NOMO-1 treated with dmso at 0.1 percent for 144 hours (cell line): ENCODE measurements around the gene SLC39A11.

Experiments
- DNase-seq: peaks from one replicate; lab custom pipeline; 2025; ENCODE audit not compliant: unreplicated experiment; lab: John Stamatoyannopoulos, UW

Gene SLC39A11

DNA sequence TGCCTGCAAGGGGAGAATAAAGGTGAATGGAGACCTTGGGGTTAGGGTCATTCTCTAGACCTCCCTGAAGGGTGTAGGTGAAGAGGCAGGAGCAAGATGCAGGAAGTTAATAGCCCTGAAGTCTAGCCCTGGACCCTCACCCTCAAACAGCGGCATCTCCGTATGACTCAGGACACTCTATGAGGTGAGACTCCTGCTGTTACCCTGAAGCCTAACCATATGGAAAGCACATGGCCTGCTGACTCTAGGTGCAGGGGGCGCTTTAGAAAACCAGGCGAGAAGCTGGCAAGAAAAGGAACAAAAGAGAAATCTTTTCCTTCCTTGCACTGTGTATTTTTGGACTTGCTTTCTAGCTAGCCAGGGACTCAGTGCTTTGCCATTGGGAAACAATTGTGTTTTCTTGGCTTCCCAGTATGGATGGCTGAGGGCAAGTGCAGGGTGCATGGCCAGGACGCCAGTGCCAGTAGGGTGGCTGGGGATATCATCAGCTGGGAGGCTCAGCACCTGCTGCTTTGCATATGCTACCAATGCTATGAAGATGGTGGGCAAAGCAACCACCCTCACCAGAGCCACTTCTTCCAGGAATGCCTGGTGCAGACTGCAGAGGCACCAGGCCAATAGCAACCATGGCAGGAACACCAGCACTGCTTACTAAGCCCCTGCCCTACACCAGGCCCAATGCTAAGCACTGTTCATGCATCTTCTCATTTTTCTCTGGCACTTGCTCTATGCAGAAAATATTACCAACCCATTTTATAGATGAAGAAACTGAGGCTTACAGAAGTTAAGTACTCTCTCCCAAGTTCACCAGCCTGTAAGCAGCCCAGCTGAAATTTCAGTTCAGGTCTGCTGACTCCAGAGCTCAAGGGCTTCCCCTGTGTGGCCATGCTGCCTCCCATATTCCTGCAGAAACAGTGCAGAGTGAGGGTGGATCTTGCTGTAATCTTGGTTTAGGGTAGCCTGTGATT, 425.1 kb downstream of the SLC39A11 start:
- DNase-seq = no peak

DNA sequence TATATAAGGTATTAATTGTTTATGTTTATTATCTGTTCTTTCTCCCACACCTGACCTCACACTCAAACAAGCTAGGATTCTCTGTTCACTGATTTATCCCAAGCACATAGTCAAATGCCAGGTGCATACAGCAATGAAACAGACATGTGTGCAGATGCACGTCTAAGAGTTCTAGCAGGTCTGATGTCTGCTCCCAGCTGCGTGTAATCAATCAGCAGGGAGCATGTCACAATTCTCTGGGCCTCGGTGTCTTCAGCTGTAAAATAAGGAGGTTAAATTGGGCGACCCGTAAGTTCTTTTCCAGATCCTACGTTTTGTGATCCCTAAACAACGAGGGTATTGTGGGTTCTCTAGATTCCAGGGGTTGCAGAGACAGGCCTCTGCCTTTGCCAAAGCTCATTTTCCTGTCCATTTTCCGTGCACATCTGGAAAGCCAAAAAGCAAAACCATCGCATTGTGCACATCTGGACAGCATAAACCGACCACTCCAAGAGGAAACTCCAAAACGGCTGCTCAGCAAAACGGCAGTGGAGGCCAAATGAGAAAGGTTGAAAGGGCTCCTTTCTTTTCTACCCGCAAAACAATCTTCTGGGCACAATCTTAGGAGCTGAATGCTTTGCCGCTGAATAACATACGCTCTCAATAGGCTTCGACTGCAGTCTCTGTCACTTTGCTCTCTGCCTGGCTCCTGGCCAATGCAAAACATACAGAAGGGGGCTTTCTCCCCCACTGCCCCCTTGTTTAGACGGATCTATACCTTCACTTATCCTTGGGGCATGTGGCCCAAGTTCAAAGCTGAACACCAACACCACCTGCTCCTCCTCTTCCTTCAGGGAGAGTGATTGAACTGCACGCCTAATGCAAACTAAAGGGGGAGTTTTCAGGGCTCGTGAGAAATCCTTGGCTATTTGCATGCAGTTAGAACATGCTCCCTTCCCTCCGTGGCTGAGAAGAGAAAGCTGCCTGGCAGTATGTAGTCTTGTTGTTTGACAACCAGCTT, 426.3 kb downstream of the SLC39A11 start:
- DNase-seq = no peak

DNA sequence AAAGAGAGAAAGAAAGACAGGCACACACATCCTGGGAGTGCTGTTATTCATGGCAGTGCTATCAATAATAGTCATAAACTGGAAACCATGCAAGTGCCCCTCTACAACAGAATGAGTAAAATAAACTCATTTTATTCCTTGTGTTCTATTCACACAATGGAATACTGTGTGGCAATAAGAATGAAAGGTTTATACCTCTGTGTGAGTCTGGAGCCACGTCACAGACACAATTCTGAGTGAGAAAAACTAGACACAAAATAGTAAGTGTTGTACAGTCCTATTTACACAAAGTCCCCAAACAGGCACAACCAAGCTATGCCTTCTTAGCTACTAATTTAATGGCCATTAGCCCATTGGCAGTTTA, 429.7 kb downstream of the SLC39A11 start:
- DNase-seq = no peak

DNA sequence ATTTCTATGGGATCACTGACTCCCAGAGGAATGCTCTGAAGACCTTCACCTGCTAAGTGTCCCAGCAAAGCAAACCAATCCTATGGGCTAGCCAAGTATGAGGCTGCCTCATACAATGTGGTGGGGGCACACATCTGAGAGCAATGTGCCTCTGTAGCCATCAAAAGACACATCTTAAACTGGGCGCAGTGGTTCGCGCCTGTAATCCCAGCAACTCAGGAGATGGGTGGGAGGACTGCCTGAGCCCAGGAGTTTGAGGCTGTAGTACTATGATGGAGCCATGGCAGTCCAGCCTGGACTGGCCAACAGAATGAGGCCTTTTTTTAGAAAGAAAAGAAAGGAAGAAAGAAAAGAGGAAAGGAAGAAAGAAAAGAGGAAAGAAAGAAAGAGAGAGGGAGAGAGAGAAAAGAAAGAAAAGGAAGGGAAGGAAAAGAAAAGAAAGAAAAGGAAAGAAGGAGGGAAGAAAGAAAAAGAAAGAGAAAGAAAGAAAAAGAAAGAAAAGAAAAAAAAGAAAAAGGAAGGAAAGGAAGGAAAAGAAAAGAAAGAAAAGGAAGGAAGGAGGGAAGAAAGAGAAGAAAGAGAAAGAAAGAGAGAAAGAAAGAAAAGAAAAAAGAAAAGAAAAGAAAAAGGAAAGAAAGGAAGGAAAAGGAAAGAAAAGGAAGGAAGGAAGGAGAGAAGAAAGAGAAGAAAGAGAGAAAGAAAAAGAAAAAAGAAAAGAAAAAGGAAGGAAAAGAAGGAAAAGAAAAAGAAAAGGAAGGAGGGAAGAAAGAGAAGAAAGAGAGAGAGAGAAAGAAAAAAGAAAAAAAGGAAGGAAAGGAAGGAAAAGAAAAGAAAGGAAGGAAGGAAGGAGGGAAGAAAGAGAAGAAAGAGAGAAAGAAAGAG, 430.3 kb downstream of the SLC39A11 start:
- DNase-seq = no peak

DNA sequence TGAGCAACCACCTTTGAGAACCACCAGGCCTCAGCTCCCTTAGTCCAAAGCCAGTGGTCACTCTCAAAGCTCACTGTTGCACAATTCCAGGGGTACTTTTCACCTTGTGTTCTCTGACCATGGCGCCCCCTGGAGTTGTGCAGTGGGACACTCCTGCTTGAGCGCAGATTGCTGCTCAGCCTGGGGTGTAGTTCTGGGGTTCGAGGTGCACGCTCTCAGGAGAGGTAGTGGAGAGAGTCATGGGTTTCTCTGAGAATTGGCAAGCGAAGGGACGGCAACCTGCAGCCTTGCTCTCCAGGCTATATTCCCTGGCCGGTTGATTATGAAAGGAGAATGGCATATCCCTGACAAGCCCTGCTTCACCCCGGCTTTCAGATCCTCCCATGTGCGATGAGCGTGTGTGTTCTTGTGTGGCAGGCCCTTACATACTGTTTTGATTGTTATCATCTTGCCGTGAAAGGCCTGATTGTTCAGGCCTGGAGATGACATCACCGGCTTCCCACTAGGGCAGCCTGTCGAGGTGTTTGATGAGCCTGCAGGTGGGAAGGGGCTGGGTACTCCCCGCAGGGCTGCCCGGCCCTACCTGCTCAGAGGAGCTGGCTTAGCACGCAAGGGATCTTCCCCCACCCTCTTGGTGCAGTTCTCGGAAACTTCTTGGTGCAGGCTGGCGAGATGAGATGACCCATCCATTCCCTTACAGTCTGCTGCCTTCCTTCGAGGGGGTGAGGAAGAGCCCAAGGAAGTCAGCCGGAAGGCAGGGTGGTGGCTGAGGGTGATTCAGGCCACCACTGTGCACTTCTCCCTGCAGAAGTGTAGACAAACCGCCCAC, 431.2 kb downstream of the SLC39A11 start:
- no peak for DNase-seq

DNA sequence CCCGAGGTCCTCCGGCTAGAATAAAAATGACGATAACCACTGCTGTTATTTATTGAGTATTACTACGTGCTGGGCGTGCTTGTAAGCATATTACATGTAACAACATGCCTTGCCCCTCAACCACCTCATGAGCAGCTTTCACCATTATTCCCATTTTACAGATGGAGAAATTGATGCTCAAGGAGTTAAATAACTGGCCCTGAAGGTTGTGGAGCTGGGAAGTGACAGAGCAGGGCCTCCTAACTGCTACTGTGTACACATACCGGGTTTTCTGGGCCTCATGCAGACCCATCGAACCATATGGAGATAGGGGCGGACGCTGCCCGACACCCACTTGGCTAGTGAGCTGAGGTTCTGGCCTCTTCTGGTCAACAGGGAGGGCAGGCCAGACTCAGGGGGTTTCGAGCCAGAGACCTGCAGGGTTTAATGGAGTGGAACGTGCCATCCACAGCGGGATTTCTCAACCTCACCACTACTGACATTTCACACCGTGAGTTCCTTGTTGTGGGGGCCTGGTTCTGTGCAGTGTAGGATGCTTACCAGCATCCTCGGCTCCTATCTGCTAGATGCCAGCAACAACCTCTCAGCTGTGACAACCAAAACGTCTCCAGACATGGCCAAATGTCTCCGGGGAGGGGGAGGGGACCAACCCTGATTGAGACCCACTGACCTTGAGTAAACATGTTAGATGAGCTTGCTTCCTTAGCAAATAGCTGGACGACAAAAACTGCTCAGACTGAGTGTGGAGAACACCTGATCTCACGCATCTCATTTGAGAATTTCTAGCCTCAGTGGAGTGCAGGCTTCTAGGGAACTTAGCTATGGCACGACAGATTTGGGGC, 432.0 kb downstream of the SLC39A11 start:
- no peak for DNase-seq

DNA sequence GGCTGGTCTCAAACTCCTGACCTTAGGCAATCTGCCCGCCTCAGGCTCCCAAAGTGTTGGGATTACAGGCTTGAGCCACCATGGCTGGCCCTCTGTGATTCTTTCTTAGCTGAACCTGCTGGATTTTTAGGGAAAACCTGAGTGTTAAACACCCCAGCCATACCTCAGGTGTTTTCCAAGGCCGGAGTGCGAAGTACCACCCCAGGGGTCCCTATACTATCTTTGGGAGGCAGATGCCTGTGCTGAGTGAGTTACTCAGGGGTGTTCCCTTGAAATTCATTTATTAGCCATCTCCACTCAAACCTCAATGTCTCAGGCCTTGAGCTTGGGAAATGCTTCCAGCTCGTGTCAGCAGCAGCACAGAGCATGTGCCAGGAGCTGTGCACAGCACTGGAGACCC, 432.7 kb downstream of the SLC39A11 start:
- no peak for DNase-seq

DNA sequence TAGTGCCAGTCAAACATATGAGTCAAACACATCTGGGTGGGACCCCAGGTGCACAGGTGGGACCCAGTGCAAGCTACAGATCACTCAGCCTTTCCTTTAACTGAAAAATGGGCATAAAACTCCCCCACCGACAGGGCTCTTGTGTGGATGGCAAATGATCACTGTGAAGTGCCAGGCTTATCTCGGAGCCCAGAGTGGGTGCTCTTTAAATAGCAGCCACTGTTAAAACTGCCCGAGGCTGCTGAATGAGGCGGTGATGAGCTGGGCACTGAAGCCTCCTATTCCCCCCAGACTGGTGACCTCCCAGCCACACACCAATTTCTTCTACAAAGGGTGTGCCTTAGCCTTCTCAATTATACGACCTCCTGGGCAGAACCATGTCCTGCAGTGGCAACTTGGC, 433.8 kb downstream of the SLC39A11 start:
- DNase-seq = no peak

DNA sequence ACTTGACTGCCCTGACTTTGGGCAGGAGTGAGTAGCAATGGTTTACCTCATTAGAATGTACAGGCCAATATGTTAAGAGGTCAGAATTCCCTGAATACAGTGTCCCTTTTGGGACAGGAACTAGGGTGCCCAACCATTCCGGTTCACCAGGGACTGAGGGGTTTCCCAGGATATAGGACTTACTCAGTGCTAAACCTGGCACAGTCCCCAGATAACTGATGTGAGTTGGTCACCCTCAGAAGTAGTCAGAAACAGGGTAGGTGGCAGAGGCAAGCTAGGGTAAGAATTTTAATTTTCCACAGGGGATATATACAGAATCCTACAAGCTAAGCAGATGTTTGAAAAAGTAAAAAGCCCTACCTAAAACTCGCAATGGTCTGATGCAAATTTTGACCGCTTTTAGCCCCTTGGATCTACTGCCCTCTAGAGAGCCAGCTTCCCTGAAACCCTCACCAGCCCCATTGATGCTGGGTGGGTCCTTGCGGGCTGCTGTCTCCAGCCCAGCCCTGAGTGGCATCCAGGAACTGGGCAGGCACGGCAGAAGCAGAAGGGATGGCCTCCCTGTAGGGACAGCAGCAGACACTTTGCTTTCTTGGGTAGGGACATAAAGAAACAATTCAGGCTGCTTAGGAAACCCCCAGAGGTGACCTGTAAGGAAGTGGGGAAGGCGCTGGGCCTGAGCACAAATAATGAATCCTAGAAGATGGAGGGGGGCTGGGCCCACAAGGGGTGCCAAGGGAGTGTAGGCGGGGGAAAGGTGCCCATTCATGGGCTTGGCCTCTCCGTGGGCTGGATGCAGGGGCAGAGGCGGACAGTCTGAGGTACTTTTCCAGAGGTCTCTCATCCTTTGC, 434.8 kb downstream of the SLC39A11 start:
- no peak for DNase-seq

DNA sequence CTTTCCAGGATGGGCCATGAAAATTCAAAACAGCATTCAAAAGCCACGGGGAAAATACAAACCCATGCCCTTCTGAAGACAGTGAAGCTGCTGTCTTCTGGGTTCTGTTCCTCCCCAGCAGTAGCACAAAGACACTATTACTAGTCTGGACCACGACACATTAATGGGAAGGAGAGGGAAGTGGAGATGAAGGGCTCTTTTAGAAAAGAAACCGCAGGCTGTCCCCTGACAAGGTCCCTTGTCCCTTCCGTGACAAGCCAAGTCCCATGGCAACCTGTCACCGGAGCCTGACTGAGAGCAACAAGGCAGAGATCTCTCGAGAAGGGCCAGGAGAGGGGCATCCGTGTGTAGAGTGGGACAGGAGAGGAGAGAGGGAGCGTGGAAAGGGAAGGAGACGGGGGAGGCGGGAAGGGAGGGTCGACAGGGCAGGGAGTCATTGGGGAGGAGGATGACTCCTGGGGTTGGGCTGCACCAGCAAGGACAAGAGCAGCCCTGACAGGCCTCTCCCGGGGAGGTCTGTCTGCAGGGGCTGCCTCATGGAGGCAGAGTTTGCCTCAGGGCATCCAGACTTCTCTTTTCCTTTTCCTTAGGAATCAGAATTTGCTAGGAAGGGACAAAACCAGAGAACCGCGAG, 436.2 kb downstream of the SLC39A11 start:
- no peak for DNase-seq

DNA sequence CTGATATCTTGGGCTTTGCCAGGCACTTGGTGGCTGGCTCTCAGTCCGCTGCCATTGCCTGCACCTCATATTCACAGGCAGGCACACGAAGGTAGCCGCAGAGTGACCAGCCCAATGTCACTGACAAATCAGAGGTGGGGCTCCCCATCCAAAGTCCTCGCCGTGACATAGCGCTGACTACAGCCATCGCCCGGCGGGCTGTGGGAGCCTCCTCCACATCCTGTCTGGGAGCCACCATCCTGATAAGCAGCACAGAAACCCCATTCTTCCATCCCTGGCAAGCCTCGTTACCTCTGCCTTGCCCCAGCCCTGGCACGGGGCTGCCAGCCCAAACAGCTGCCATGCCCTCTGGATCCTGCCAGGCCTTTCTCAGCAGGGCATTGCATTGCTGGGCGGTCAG, 437.8 kb downstream of the SLC39A11 start:
- no peak for DNase-seq

DNA sequence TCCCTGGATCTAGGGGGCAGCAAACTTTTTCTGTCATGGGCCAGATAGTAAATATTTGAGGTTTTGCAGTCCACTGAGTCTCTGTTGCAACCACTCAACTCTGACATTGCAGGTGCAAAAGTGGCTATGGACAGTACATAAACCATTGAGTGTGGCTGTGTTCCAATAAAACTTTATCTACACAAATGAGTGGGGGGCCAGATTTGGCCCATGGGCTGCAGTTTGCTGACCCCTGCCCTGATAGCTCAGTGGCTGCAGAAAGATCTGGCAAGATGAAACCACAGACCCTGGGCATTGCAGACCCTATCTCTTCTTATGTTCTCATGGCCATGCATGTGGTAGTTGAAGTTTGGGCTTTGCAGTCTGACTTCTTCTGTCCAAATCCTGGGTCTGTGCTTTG, 440.5 kb downstream of the SLC39A11 start:
- DNase-seq = no peak

DNA sequence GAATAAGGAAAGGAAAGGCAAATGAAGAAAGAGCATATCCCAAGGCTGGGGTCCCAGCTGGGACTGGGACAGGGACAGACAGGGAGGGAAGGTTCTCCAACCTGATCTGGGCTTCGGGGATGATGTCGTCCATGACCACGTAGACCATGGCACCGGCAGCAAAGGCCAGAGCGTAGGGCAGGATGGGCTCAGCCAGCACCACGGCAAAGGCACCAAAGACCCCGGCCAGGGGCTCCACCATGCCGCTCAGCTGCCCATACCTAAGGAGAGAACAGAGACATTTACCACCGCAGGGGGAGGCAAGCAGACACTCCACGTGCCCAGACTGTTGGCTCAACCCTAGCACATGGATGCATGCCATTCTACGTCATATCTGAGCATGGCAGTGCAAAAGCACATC, 443.8 kb downstream of the SLC39A11 start:
- no peak for DNase-seq

DNA sequence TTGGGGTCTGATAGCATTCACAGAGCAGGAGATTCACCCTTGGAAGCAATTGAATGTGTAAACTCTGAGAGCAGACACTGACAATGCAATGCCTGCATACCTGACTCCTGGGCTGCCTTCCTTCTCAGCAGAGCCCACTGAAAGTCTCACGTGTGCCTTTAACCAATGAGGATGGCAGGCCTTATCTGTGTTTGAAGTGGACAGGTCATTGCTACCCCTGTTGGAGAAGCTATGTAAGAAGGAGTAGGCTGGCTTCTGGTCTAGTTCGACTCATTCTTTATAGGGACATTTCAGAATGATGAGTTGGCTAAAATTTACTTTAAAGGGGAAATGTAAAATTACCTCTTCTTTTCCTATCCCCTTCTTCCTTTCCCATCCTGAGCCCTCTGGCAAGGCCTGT, 446.3 kb downstream of the SLC39A11 start:
- no peak for DNase-seq

DNA sequence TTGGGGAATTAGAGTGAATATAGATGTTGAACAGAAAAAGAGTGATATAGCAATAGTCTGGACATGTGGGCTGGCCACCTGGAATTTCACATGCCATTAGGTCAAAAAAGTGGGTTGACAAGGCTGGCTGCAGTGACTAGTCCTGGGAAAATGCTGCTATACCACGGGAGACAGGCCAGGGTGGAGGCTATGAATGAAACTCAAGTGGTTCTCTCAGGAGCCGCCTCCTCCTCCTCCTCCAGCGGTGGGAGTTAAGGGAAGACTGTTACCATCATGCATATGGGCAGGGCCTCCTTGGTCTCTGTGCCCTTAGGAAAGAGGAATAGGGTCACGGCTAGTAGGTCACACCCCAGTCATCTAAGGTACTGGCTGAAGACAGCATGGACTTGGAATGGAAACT, 448.0 kb downstream of the SLC39A11 start:
- no peak for DNase-seq

DNA sequence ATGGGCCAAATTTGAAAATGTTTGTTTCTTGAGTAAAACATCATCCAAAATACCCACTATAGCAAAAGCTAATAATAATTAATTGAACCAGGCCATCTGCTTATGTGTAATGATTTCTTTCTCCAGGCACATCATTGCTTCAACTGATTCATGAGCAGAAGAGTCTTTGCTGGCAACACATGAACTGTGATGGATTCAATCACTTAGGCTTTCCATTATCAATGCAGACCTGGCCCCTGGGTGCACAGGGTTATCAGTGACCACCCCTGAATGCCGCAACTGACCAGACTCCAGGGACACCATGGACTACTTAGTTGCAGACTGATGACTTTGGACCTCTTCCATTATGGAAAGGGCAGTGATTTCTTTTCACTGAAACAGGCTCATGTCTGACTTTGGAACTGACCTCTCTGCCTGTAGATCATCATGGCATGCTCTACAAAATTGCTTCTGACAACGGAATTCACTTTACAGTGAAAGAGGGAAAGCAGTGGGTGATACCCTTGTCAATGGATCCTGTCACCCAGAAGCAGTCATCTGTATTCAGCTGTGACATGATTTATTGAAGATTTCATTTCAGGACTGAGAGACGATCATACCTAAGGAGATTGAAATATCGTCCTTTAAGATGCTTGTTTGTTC, 448.8 kb downstream of the SLC39A11 start:
- no peak for DNase-seq

DNA sequence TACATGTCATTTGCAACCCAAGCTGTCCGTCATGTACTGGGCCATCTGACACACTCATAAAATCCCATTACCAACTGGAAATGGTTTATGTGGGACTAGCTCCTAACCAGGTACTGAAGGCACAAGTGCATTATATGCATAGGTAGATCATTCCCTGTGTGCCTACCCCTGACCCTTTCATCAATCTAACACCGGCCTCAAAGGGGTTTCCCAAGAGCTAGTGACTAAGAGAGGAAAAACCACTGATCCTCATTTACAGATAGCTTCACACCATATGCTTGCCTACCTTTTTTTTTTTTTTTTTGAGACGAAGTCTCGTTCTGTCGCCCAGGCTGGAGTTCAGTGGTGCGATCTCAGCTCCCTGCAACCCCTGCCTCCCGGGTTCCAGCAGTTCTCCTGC, 449.8 kb downstream of the SLC39A11 start:
- no peak for DNase-seq
